Neuron (in vitro differentiated cells): Measurements from ENCODE around the gene NDUFC2.
"Not testable (repeated sequence)": the region's sequence is repeated elsewhere in the genome, so short reads cannot be mapped to it uniquely, and the experiment has no call there.

Experiments
- H2AFZ ChIP-seq: one replicate; pipeline ENCODE4 v1.6.1; 2013; ENCODE audit warnings: low read depth, mild to moderate bottlenecking, inconsistent platforms, low read length, moderate library complexity
- H3K27me3 ChIP-seq: one replicate; pipeline ENCODE4 v1.6.1; 2013; ENCODE audit warnings: low read length; ENCODE audit not compliant: insufficient read depth
- H3K36me3 ChIP-seq: one replicate; pipeline ENCODE4 v1.6.1; 2013; ENCODE audit warnings: low read length; ENCODE audit not compliant: insufficient read depth
- H3K4me1 ChIP-seq: one replicate; pipeline ENCODE4 v1.6.1; 2013; ENCODE audit warnings: low read length; ENCODE audit not compliant: insufficient read depth
- H3K4me3 ChIP-seq: 2 replicates; pipeline ENCODE4 v1.5.1; 2013; ENCODE audit warnings: mild to moderate bottlenecking, low read length, moderate library complexity
- H3K9me3 ChIP-seq: one replicate; pipeline ENCODE4 v1.6.1; 2013; ENCODE audit warnings: low read length

Gene NDUFC2

DNA sequence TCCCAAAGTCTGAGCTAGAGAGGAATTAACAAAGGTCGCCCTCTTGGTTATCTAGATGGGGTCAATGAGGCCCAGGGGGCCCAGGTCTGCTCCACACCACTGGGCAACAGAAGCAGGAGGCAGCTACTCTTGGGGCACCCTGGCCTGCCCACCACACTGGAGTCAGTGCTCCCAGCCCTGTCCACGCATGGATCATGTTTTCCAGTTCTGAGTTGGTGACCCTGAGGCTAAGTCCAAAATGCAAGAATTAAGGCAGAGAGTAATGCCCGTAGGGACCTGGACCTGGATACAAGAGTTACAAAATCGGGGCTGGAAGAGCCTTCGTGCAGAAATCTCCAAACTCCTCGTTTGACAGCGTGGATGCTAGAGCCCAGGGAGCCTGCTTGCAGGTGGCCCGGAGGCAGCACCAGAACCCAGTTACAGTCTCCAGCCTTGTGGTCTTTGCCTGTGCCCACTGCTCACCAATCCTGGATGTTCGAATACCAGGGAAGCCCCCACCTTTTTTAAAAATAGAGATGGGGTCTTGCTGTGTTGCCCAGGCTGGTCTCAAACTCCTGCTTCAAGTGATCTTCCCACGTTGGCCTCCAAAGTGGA, 22.1 kb downstream of the NDUFC2 start:
- Histone ChIP-seq H3K9me3 (no peaks in the 10 kb centered on the region), H3K4me3 (no peak overlapping the region), H3K36me3 (no peaks in the 10 kb centered on the region), H3K27me3 (no peaks in the 10 kb centered on the region), H3K4me1 (no peaks in the 10 kb centered on the region), H2AFZ (no peak overlapping the region)

- no peaks in the 10 kb centered on the region for H3K9me3 ChIP-seq
- no peaks in the 10 kb centered on the region for H3K27me3 ChIP-seq
- no peak overlapping the region for H2AFZ ChIP-seq
- H3K4me1 ChIP-seq: peaks cover 4% of the 10 kb centered on the region
- no peaks in the 10 kb centered on the region for H3K36me3 ChIP-seq
- no peak overlapping the region for H3K4me3 ChIP-seq
Measured at GRCh38 chr11:78056093-78056492, 23.6 kb downstream of the NDUFC2 start.

DNA sequence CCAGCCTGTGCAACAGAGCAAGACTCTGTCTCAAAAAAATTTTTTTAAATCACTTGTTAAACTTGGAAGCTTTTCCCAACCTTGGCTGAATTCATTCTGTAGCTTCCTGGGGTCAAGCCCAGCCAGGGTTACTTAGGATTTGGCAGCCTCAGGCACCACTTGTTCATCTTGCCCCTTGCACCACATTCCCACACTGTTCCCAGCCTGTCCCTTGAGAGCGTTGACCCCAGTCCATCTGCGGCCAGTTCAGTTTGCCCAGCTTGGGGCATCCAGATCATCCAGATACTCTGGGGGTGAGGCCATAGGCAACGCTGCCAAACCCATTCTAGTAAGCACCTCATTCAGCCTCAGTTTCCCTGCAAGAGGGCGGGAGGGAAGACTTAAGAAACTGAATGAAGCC, 24.7 kb downstream of the NDUFC2 start:
- Histone ChIP-seq H2AFZ (no peak overlapping the region), H3K4me3 (no peak overlapping the region), H3K27me3 (no peaks in the 10 kb centered on the region), H3K4me1 (peaks cover 4% of the 10 kb centered on the region), H3K9me3 (no peaks in the 10 kb centered on the region), H3K36me3 (no peaks in the 10 kb centered on the region)

DNA sequence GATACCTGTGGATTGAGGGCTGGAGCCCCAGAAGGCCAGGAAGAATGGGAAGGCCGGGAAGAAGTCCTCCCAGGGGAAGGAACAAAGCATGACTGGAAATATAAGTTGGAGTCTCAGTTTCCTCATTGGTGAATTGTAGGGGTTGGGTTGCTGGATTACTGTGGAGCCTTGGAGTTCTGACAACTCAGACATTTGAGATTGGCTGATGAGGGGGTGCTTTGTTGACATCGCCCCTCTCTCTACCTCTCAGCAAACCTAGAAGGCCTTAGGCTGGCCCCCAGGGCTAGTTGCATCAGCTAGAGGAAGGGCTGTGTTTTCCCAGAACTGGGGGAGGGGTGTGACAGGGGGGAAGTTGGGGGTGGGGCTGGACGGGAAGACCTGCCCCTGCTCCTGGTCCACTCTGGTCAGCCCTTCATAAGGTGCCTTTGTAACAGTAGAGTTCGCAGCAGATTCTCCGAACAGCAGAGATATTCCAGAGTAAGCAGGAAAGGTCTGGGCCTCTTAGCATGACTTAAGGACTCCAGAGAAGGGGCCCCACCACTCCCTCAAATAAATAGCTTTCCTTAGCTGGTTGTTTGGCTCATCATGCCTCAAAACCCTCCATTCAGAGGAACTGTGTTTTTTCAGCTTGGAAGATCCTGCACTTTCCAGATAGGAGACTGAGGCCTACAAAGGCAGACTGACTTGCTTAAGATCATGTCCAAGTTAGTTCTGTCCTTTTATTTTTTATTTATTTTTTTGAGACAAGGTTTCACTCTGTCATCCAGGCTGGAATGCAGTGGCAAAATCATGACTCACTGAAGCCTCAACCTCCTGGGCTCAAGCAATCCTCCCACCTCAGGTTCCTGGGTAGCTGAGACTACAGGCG, 28.5 kb downstream of the NDUFC2 start:
- no peaks in the 10 kb centered on the region for H3K9me3 ChIP-seq
- H3K27me3 ChIP-seq: no peaks in the 10 kb centered on the region
- peaks cover 4% of the 10 kb centered on the region for H3K4me1 ChIP-seq
- H2AFZ ChIP-seq: no peak overlapping the region
- H3K4me3 ChIP-seq: no peak overlapping the region
- no peaks in the 10 kb centered on the region for H3K36me3 ChIP-seq

DNA sequence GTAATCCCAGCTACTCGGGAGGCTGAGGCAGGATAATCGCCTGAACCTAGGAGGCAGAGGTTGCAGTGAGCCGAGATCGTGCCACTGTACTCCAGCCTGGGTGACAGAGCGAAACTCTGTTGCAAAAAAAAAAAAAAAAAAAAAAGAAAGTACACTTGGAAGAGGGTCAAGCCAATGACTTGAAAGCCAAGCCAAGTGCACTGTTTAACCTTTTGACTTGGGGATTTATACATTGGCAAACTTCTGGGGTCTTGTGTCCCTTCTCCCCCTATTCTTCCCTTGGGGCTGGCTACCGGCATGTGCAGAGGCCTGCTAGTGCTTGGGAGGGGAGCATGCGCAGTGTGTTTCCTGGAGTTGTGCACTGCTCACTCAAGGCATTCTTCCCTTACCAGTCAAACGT, 30.3 kb downstream of the NDUFC2 start:
- Histone ChIP-seq H3K4me3 (no peak overlapping the region), H2AFZ (no peak overlapping the region), H3K9me3 (no peaks in the 10 kb centered on the region), H3K4me1 (peaks cover 7% of the 10 kb centered on the region), H3K36me3 (no peaks in the 10 kb centered on the region), H3K27me3 (no peaks in the 10 kb centered on the region)

DNA sequence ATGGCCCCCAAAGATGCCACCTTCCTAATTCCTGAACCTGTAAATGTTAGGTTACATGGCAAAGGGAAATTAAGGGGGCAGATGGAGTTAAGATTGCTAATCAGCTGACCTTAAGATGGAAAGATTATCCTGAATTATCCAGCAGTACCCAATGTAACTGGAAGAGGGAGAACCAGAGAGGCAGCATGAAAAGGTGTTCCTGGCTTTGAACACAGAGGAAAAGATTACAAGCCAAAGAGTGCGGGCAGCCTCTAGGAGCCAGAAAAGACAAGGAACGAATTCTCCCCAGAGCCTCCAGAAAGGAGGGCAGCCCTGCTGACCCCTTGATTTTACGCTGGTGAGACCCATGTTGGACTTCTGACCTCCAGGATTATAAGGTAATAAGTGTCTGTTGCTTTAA, 31.1 kb downstream of the NDUFC2 start:
- Histone ChIP-seq H3K36me3 (no peaks in the 10 kb centered on the region), H3K4me3 (no peak overlapping the region), H2AFZ (no peak overlapping the region), H3K4me1 (peaks cover 7% of the 10 kb centered on the region), H3K9me3 (no peaks in the 10 kb centered on the region), H3K27me3 (no peaks in the 10 kb centered on the region)

DNA sequence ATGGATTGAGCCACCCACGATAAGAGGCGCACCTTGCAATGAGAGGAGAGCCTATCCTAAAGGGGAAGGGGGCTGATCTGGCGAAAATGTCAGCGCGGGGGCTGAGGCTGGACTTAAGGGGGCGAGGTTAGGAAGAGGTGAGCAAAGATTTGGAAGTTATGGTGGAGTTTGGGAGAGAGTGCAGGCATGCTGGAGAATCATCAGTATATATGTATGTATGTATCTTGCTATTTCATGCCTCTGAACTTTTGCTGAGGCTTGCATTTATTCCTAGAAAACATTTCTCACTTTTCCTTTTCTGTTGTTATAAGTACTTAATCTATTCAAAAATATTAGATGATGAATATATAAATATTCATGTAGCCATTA, 33.2 kb downstream of the NDUFC2 start:
- Histone ChIP-seq H3K4me3 (no peak overlapping the region), H3K4me1 (peaks cover 6% of the 10 kb centered on the region), H3K9me3 (no peaks in the 10 kb centered on the region)

GRCh38 chr11:78045851-78046485, 33.7 kb downstream of the NDUFC2 start:
- H3K4me3 ChIP-seq: peak overlapping the region; percentile 18
- H2AFZ ChIP-seq: peak overlapping the region; percentile 64
- H3K27me3 ChIP-seq: no peaks in the 10 kb centered on the region
- H3K9me3 ChIP-seq: no peaks in the 10 kb centered on the region
- no peaks in the 10 kb centered on the region for H3K36me3 ChIP-seq
- H3K4me1 ChIP-seq: peaks cover 3% of the 10 kb centered on the region

More for the DNA sequence above, 33.2 kb downstream of the NDUFC2 start:
- no peaks in the 10 kb centered on the region for H3K27me3 ChIP-seq
- H3K36me3 ChIP-seq: no peaks in the 10 kb centered on the region
- peak overlapping the region; percentile 64 for H2AFZ ChIP-seq

DNA sequence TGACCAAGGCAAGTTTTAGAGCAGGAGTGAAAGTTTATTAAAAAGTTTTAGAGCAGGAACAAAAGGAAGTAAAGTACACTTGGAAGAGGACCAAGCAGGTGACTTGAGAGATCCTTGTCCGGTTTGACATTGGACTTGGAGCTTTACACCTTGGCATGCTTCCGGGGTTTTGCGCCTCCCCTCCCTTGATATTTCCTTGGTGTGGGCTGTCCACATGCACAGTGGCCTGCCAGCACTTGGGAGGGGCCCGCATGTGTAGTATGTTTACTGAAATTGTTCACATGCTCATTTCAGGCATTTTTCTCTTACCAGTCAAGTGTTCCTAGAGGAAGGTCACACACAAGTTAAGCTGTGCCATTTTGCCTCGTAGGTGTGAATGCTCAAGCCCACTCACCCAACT, 35.0 kb downstream of the NDUFC2 start:
- H3K4me3 ChIP-seq: no peak overlapping the region
- H3K36me3 ChIP-seq: no peaks in the 10 kb centered on the region
- no peaks in the 10 kb centered on the region for H3K9me3 ChIP-seq
- H3K27me3 ChIP-seq: no peaks in the 10 kb centered on the region
- no peak overlapping the region for H2AFZ ChIP-seq
- peaks cover 3% of the 10 kb centered on the region for H3K4me1 ChIP-seq

- H2AFZ ChIP-seq: no peak overlapping the region
- H3K36me3 ChIP-seq: no peaks in the 10 kb centered on the region
- peaks cover 3% of the 10 kb centered on the region for H3K4me1 ChIP-seq
- H3K27me3 ChIP-seq: no peaks in the 10 kb centered on the region
- no peaks in the 10 kb centered on the region for H3K9me3 ChIP-seq
- no peak overlapping the region for H3K4me3 ChIP-seq
Measured at GRCh38 chr11:78041843-78042440, 37.7 kb downstream of the NDUFC2 start.

- H3K4me3 ChIP-seq, H3K36me3 ChIP-seq, H3K4me1 ChIP-seq, H3K9me3 ChIP-seq, H3K27me3 ChIP-seq, H2AFZ ChIP-seq: not testable (repeated sequence)
Measured at GRCh38 chr11:78041380-78041719, 38.3 kb downstream of the NDUFC2 start.

- no peaks in the 10 kb centered on the region for H3K4me1 ChIP-seq
- H3K9me3 ChIP-seq: no peaks in the 10 kb centered on the region
- no peak overlapping the region for H3K4me3 ChIP-seq
- H3K27me3 ChIP-seq: no peaks in the 10 kb centered on the region
- H2AFZ ChIP-seq: no peak overlapping the region
- H3K36me3 ChIP-seq: no peaks in the 10 kb centered on the region
Measured at GRCh38 chr11:78040691-78041379, 38.8 kb downstream of the NDUFC2 start.
